HCT116 (cell line): Measurements from ENCODE around the gene PIGQ. TPM values are rescaled to one million over a fixed set of nuclear protein-coding genes. Genes with fewer than 3 reads are reported as not detected.

Experiments used
- ATAC-seq: fragments of 200-7000 bp; cut with Tn5 transposase; 2 replicates; pipeline ENCODE4 v1.9.1; 2020; ENCODE audit warnings: mild to moderate bottlenecking, moderate library complexity
- BruUV-seq: library from RNA; stranded (reverse); fragments of 400-500 nt; replicated peaks from 2 replicates; lab custom pipeline; 2021; lab: Mats Ljungman, UMichigan
- CTCF ChIA-PET: fragments of 300-600 bp; sonication (Branson Sonifier 250); formaldehyde crosslinking; loops from one replicate; lab custom pipeline; 2021; ENCODE audit warnings: antibody characterized with exemption; lab: Charles Lee
- POLR2A ChIA-PET: fragments of 300-600, 350-600 bp; sonication (Branson Sonifier 250); formaldehyde crosslinking; loops from one replicate; lab custom pipeline; 2021; ENCODE audit warnings: antibody characterized with exemption; lab: Charles Lee
- RAD21 ChIA-PET, 2 experiments: fragments of 300-600 bp; sonication (Branson Sonifier 250); formaldehyde crosslinking; loops; one replicate each; lab custom pipeline; 2023; ENCODE audit warnings: low total read pairs in 2 of 2; ENCODE audit not compliant: uncharacterized antibody in 2 of 2, unreplicated experiment in 2 of 2, low non-redundant PET in 1 of 2; lab: Charles Lee
- DNase-seq: peaks from one replicate; pipeline ENCODE4 v3.0.0-alpha.2; 2010; ENCODE audit warnings: low read depth, low spot score
- H2AFZ ChIP-seq: fragments of 200-600 bp; shearing (Covaris generic), sonication (generic); 2 replicates; pipeline ENCODE4 v1.6.1; 2017; ENCODE audit warnings: low read depth, mixed run types, mixed read lengths, antibody characterized with exemption, low read length; ENCODE audit not compliant: poor library complexity, severe bottlenecking
- H3K27ac ChIP-seq: 2 replicates; pipeline ENCODE4 v1.5.1; 2012; ENCODE audit warnings: low read depth, low read length
- H3K27me3 ChIP-seq: fragments of 200-600 bp; sonication (generic); 2 replicates; pipeline ENCODE4 v1.6.1; 2016; ENCODE audit warnings: mixed run types, low read length, mixed read lengths; ENCODE audit not compliant: insufficient read depth
- H3K36me3 ChIP-seq, 2 experiments: fragments of 200-500 bp in 1 of 2; fragments of 200-600 bp in 1 of 2; sonication (Bioruptor generic) in 1 of 2; sonication (generic) in 1 of 2; 2 replicates each; pipeline versions ENCODE4 v1.5.1 to v1.6.1; 2014 to 2016; ENCODE audit warnings: low read length in 2 of 2, inconsistent platforms in 1 of 2, mixed read lengths in 1 of 2, mixed run types in 1 of 2; ENCODE audit not compliant: insufficient read depth in 2 of 2, control insufficient read depth in 1 of 2
- H3K4me1 ChIP-seq, 2 experiments: fragments of 200-600 bp in 1 of 2; sonication (generic) in 1 of 2; 2 replicates each; pipeline versions ENCODE4 v1.5.1 to v1.6.1; 2012 to 2017; ENCODE audit warnings: low read length in 2 of 2, inconsistent platforms in 1 of 2, mild to moderate bottlenecking in 1 of 2, mixed read lengths in 1 of 2, mixed run types in 1 of 2, moderate library complexity in 1 of 2; ENCODE audit not compliant: insufficient read depth in 2 of 2, control insufficient read depth in 1 of 2
- H3K4me2 ChIP-seq: fragments of 200-600 bp; sonication (generic); 2 replicates; pipeline ENCODE4 v1.6.1; 2017; ENCODE audit warnings: mixed run types, low read length, mixed read lengths
- H3K4me3 ChIP-seq, 2 experiments: fragments of 200-600 bp in 1 of 2; sonication (generic) in 1 of 2; replicated peaks in 1 of 2; 2 replicates each; pipeline ENCODE4 v1.5.1; 2011 to 2016; ENCODE audit warnings: low read length in 2 of 2, control low read depth in 1 of 2, low read depth in 1 of 2, mild to moderate bottlenecking in 1 of 2, mixed read lengths in 1 of 2, mixed run types in 1 of 2
- H3K79me2 ChIP-seq: fragments of 200-600 bp; sonication (generic); 2 replicates; pipeline ENCODE4 v1.6.1; 2017; ENCODE audit warnings: mild to moderate bottlenecking, mixed run types, low read length, moderate library complexity, mixed read lengths; ENCODE audit not compliant: insufficient read depth
- H3K9ac ChIP-seq: fragments of 200-600 bp; sonication (generic); 2 replicates; pipeline ENCODE4 v1.6.1; 2016; ENCODE audit warnings: low read length, mixed read lengths
- H3K9me2 ChIP-seq: fragments of 200-600 bp; sonication (generic), shearing (Covaris generic); 2 replicates; pipeline ENCODE4 v1.6.1; 2017; ENCODE audit warnings: mixed run types, mild to moderate bottlenecking, moderate library complexity; ENCODE audit not compliant: insufficient read depth
- H3K9me3 ChIP-seq, 2 experiments: fragments of 200-500 bp in 1 of 2; fragments of 200-600 bp in 1 of 2; sonication (Bioruptor generic) in 1 of 2; sonication (generic) in 1 of 2; 2 replicates each; pipeline ENCODE4 v1.6.1; 2014 to 2017; ENCODE audit warnings: low read length in 2 of 2, mixed read lengths in 2 of 2, inconsistent platforms in 1 of 2, low read depth in 1 of 2, mild to moderate bottlenecking in 1 of 2, mixed run types in 1 of 2, moderate library complexity in 1 of 2; ENCODE audit not compliant: control insufficient read depth in 1 of 2, insufficient read depth in 1 of 2
- H4K20me1 ChIP-seq: fragments of 200-600 bp; sonication (generic), shearing (Covaris generic); 2 replicates; pipeline ENCODE4 v1.6.1; 2017; ENCODE audit warnings: mixed run types, mild to moderate bottlenecking, moderate library complexity; ENCODE audit not compliant: insufficient read depth
- ATF3 ChIP-seq: IDR thresholded peaks from 2 replicates; pipeline ENCODE4 v1.6.1; 2012
- CBX3 ChIP-seq: IDR thresholded peaks from 2 replicates; pipeline ENCODE4 v1.6.1; 2012; ENCODE audit warnings: low read depth
- CEBPB ChIP-seq: IDR thresholded peaks from 2 replicates; pipeline ENCODE4 v1.6.1; 2012; ENCODE audit warnings: low read depth
- CTCF ChIP-seq, 3 experiments: fragments of 200-600 bp in 1 of 3; sonication (generic) in 1 of 3; IDR thresholded peaks in 2 of 3; conservative IDR thresholded peaks in 1 of 3; 2 replicates each; pipeline ENCODE4 v1.5.1; 2012 to 2017; ENCODE audit warnings: low read depth in 2 of 3, low read length in 2 of 3, antibody characterized with exemption in 1 of 3, borderline replicate concordance in 1 of 3, control low read depth in 1 of 3, mild to moderate bottlenecking in 1 of 3, mixed read lengths in 1 of 3, mixed run types in 1 of 3, moderate library complexity in 1 of 3; ENCODE audit not compliant: insufficient read depth in 1 of 3
- EGR1 ChIP-seq: IDR thresholded peaks from 2 replicates; pipeline ENCODE4 v1.6.1; 2012; ENCODE audit warnings: low read depth
- ELF1 ChIP-seq: IDR thresholded peaks from 2 replicates; pipeline ENCODE4 v1.6.1; 2012; ENCODE audit warnings: low read depth, borderline replicate concordance
- EZH2 ChIP-seq: fragments of 200-600 bp; sonication (generic); IDR thresholded peaks from 2 replicates; pipeline ENCODE4 v1.6.1; 2017; ENCODE audit warnings: antibody characterized with exemption, mixed run types
- EZH2phosphoT487 ChIP-seq: fragments of 200-600 bp; IDR thresholded peaks from 2 replicates; pipeline ENCODE4 v1.6.1; 2018; ENCODE audit warnings: antibody characterized with exemption, borderline replicate concordance
- FOSL1 ChIP-seq: IDR thresholded peaks from 2 replicates; pipeline ENCODE4 v1.6.1; 2012; ENCODE audit warnings: low read depth
- POLR2A ChIP-seq: IDR thresholded peaks from 2 replicates; pipeline ENCODE4 v1.7.0; 2011; ENCODE audit warnings: borderline replicate concordance; ENCODE audit not compliant: insufficient read depth, insufficient read length; ENCODE audit errors: extremely low read depth
- POLR2AphosphoS5 ChIP-seq: IDR thresholded peaks from 2 replicates; pipeline ENCODE4 v1.6.1; 2011; ENCODE audit warnings: mild to moderate bottlenecking, low read depth, low read length, moderate library complexity
- REST ChIP-seq: IDR thresholded peaks from 2 replicates; pipeline ENCODE4 v1.6.1; 2012; ENCODE audit warnings: low read depth
- SIN3A ChIP-seq: IDR thresholded peaks from 2 replicates; pipeline ENCODE4 v1.6.1; 2012; ENCODE audit warnings: low read depth
- SP1 ChIP-seq: IDR thresholded peaks from 2 replicates; pipeline ENCODE4 v1.6.1; 2012; ENCODE audit warnings: low read depth
- SRF ChIP-seq: IDR thresholded peaks from 2 replicates; pipeline ENCODE4 v1.6.1; 2012; ENCODE audit warnings: low read depth
- TCF7L2 ChIP-seq: IDR thresholded peaks from 2 replicates; pipeline ENCODE4 v1.7.0; 2011; ENCODE audit warnings: borderline replicate concordance, inconsistent platforms; ENCODE audit not compliant: insufficient read depth, insufficient read length; ENCODE audit errors: extremely low read depth
- ZNF274 ChIP-seq: fragments of 200-500 bp; sonication (Bioruptor generic); IDR thresholded peaks from 2 replicates; pipeline ENCODE4 v1.6.1; 2014; ENCODE audit warnings: mild to moderate bottlenecking, low read depth, low read length, inconsistent platforms
- intact Hi-C: fragments of 100-400 bp; cut with micrococcal nuclease; formaldehyde crosslinking; loops from 2 replicates; pipeline ENCODE4 v1.10.0; 2022
- total RNA-seq: library from RNA; stranded (reverse); gene quantifications from one replicate; pipeline ENCODE4 v1.2.1, GENCODE V29; 2021; ENCODE audit not compliant: unreplicated experiment

The PIGQ gene
- total RNA-seq, 1 experiment from 2014 or later = 21.0 TPM

- TF ChIP-seq ZNF274 (no peak), POLR2AphosphoS5 (no peak), ATF3 (no peak), CBX3 (no peak), SP1 (no peak), SIN3A (no peak), EZH2 (no peak)
These were observed 16.4 kb downstream of the PIGQ start (continued) for GRCh38 chr16:586047-586644.

GRCh38 chr16:586645-587590 is 17.1 kb downstream of the PIGQ start:
- intact Hi-C loops = no loop called here
- Histone ChIP-seq H3K27ac (0 out of 2 replicates have a peak overlapping the region, but pooled peaks have one; percentile 99), H2AFZ (no peak overlapping the region), H3K4me3 (no peak overlapping the region), H3K79me2 (peaks cover 14% of the 10 kb centered on the region; the same call in 1 of the 2 replicates), H3K9me3 (no peaks in the 10 kb centered on the region), H3K4me1 (peaks cover 8 to 22% of the 10 kb centered on the region in 2 experiments; a peak in 3 of 4 replicates), H3K4me2 (peak overlapping the region; percentile 77; the same call in 1 of the 2 replicates), H3K36me3 (no peaks in the 10 kb centered on the region), H3K27me3 (no peaks in the 10 kb centered on the region), H3K9me2 (no peaks in the 10 kb centered on the region), H4K20me1 (no peaks in the 10 kb centered on the region), H3K9ac (peak overlapping the region; percentile 90; the same call in 1 of the 2 replicates)
- DNase-seq = no peak
- CTCF ChIA-PET = no interaction called here
- POLR2A ChIA-PET = no interaction called here
- no TSS peak for BruUV-seq
- RAD21 ChIA-PET = no interaction called here
- ATAC-seq = no peak
- no peak; the same call in 1 of the 2 replicates for TF ChIP-seq POLR2AphosphoS5
- no peak for TF ChIP-seq REST
- TF ChIP-seq CTCF (IDR thresholded peaks at IDR 0.05 in 2 of 3, conservative IDR thresholded peaks at IDR 0.05 in 1 of 3; ENCODE audit: borderline replicate concordance in 1 of 3, insufficient read depth in 1 of 3, low read depth in 2 of 3, low read length in 2 of 3) = no peak
- no peak for TF ChIP-seq POLR2A
- no peak for TF ChIP-seq EZH2phosphoT487
- no peak for TF ChIP-seq CEBPB
- TF ChIP-seq TCF7L2 = no peak
- TF ChIP-seq EGR1 = no peak
- TF ChIP-seq SIN3A = no peak
- no peak for TF ChIP-seq FOSL1
- TF ChIP-seq SRF = no peak
- TF ChIP-seq ELF1 = no peak
- TF ChIP-seq ATF3 = no peak
